Erythroblast (primary cell): ENCODE measurements around the gene BIRC2.

Experiments used
- GATA1 ChIP-seq: IDR thresholded peaks from 2 replicates; pipeline ENCODE4 v1.6.1; 2011; ENCODE audit warnings: low read depth, mild to moderate bottlenecking, control low read depth, low read length, moderate library complexity
- POLR2A ChIP-seq: IDR thresholded peaks from 2 replicates; pipeline ENCODE4 v1.6.1; 2011; ENCODE audit warnings: mild to moderate bottlenecking, low read length

DNA sequence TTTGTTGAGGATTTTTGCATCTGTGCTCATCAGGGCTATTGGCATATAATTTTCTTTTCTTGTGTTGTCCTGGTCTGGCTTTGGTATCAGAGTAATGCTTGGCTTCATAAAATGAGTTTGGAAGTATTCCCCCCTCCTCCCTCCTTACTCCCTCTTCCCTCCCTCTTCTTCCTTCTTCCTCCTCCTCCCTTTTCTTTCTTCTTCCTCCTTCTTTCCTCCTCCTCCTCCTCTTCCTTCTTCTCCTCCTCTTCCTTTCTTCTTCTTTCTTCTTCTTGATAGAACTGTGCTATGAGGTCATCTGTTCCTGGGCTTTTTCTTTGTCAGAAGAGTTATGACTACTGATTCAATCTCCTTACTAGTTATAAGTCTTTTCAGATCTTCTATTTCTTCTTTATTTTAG lies 10.1 kb downstream of the BIRC2 start:
- TF ChIP-seq POLR2A (no peak), GATA1 (no peak)
